Peyer's patch (tissue), 4 donors: ENCODE measurements around the gene IQSEC3.

ENCODE experiments used
- CTCF ChIP-seq, 6 experiments: fragments of 450-650 bp in 4 of 6; fragments of 200-600 bp in 2 of 6; sonication (generic) in 1 of 6; IDR thresholded peaks; one replicate each; pipeline ENCODE4 v1.5.1; 2017 to 2019; ENCODE audit warnings: antibody characterized with exemption in 6 of 6, mild to moderate bottlenecking in 3 of 6, moderate library complexity in 1 of 6
- POLR2A ChIP-seq, 2 donors: fragments of 450-650 bp; IDR thresholded peaks; one replicate each; pipeline ENCODE4 v1.5.1; 2017; ENCODE audit warnings: antibody characterized with exemption in 2 of 2, mild to moderate bottlenecking in 2 of 2, moderate library complexity in 2 of 2

GRCh38 chr12:221736-222135, 155.2 kb downstream of the IQSEC3 start:
- TF ChIP-seq CTCF (IDR thresholded peaks at IDR 0.05) (no peak), POLR2A (IDR thresholded peaks at IDR 0.05) (no peak)
